GM19238 (cell line): ENCODE measurements around the gene AMFR.

Experiments
- DNase-seq: peaks from one replicate; pipeline ENCODE4 v3.0.0; 2011; ENCODE audit warnings: low spot score; ENCODE audit not compliant: insufficient read length

The AMFR gene

GRCh38 chr16:56363181-56363716 is 62.1 kb downstream of the AMFR start:
- DNase-seq, result no peak

DNA sequence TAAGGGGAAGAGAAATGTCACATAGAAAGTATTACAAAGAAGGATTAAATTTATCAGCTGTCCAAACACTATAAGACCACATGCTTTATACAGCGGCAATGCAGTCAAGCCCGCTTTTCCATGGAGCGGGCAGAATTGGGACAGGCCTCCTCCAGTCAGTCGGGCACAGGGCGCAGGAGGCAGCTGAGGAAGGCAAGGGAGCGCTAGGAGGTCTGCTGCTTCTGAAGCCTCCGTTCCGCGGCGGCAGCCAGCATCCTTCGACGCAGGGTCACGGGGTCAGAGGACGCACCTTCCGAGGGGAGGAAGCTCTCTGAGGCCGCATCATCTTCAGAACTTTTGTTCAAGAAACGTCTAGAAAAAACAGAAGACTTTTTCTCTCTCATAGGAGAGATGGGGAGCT is 62.6 kb downstream of the AMFR start:
- DNase-seq, result no peak

DNA sequence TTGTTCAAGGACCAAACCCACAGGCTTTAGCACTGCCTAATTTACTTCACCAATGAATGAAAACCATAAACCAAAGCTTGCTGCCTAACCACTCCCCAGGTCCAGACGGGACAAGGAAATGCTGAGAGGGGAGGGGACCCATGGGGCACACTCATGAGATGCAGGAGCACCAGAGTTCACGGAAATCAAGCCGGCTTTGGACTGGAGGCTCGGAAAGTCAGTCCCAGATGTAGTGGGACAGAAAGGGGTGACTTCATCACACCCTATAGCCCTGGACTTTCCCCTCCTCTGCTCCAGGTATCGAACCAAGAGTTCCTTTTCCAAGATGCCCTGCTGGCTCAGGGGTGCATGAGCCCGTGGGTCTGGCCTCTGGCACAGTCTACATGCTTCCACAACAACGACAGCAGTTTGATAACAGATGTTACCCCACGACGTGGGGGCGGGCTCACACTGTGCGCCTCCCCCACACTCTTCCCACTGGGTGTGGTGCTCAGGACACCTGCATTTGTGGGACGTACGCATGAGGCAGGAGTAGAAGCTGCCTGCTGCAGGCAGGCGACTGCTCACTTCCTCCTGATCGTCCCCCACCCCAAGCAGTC is 63.2 kb downstream of the AMFR start:
- no peak for DNase-seq

- DNase-seq, result no peak
Measured at GRCh38 chr16:56360117-56361008, 65.0 kb downstream of the AMFR start.

DNA sequence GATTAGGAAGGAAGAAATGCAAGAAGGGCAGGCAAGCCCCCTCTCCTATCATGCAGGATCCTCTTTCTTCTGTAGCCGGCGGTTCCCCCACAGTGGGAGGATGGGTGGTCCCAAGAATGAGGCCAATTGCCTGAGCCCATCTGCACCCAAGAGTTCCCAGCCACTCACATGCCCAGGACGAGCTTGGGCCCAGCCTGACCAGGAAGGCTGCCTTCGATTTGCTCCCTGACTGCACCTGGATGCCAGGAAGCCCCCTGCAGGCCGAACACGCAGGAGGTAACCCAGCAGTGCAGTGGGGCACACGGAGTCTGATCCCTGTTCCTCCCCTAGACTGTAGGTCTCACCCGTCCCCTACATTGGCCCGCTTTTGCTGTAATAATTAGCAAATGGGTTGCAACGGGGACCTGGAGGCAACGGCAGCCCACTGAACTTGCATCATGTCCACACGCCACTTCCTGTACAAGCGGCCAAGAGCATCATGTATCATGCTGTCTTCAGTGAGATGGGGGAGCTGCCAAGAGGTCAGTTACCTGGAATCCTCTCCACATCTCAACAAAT is 67.5 kb downstream of the AMFR start:
- no peak for DNase-seq

- DNase-seq, result no peak
Measured at GRCh38 chr16:56357241-56357764, 68.0 kb downstream of the AMFR start.

DNA sequence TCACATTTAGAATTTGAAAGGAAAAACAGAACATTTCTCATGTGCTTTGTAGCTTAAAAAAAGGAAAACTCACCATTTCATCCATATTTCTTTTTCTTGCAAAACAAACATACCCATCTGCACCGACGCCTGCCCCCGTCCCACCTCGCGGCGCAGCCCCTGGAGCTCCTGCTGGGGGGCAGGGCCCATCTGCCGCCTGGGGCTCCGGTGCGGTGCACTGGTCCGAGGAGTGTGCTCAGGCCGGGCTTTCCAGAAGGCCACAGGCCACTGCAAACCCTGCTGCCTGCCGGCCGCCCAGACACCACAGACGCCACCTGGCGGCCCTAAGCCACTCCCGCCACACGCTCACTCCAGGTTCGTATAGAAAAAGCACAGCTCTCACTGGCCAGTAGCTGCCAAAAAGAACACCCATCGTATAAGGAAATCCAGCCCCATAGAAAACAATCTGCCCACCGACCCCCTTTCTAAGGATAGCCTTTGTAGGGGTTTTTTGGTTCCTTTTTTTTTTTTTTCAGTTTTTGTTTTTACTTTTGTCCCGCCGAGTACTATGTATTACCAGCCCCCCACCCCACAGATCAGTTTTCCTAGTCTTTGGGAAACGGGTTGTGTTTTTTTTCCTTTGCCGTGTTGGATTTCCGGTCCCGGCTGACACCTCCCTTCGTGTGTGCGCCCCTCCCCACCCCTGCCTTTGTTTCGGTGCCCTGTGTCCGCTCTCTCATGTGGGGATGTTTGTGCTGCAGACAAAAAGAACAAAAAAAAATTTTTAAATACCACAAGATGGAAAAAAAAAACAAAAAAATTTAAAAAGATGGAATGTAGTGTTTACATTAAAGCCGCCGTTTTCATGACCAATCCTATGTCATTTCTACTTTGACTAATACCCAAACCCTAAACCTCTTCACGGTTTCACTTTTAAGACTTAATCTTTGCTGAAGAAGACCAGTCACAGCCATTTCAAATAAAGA is 68.8 kb downstream of the AMFR start:
- DNase-seq, result peak; percentile 91

GRCh38 chr16:56355786-56356275 is 69.5 kb downstream of the AMFR start:
- no peak for DNase-seq

DNA sequence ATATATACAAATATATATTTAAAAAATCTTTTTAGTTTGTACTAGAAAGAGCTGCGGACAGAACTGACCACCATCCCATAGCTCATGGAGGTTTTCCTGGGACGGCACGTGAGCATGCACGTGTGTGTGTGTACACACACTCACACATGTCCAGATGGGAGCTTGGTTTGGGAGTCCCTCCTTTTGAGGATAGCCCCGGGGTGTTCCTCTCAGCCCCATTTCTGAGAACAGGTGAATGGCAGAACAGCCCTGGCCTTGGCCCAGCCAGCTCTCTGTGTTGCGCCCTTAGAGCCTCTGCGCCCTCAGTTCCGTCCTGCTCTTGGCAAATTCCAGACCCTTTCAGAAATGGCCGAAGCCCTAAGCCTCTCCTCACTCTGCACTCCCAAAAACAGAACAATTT is 70.1 kb downstream of the AMFR start:
- no peak for DNase-seq

DNA sequence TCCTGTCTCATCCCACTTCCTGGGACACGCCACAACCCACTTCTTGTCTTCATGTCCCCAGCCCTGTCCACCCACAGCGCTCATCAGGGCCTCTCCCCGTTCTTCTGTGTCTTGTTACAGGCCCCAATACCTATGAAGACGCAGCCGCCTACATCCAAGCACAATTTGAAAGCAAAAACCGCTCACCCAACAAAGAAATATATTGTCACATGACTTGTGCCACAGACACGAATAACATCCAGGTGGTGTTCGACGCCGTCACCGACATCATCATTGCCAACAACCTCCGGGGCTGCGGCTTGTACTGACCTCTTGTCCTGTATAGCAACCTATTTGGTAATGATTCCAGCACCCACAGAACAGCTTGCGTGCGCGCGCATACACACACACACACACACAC is 70.6 kb downstream of the AMFR start:
- DNase-seq, result no peak

GRCh38 chr16:56354016-56354415 is 71.3 kb downstream of the AMFR start:
- DNase-seq, result no peak

DNA sequence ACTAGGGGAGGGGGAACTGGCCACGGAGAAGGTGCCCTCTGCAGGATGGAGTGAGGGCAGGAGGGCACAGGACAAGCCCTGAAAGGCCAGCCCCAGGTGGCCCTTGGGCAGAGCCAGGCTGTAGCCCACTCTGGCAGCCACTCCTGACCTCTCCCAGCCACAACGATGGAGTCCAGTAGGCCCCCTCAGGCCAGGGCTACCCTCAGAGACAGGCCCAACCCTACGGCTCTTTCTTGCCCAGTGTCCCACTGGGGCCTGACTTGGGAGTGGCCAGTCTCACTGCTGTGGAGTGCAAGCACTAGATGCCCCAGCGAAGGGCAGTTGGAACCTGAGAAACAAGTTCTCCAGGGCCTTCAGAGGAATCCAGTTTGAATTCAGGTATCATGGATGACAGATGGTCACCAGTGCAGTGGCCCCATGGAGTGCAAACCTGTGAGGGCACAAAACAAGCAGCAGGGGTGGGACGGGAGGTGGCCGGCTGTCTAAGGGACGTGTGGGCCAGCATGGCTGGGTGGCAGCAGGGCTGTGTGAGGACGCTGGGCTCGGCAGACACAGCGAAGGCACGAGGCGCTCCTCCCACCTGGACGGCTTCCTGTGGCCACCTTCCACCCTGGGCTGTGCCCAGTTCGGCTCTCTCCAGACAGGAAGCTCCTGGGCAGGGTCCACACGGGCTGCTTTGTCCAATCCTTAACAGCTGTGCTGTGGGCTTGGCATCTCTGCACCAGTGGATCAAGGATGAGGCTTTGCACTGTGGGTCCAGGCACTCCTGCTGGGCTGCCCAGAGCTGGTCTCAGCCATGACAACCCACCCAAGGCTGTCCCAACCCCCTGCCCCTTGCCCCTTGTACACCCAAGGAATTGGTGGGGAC is 72.1 kb downstream of the AMFR start:
- DNase-seq, result no peak

DNA sequence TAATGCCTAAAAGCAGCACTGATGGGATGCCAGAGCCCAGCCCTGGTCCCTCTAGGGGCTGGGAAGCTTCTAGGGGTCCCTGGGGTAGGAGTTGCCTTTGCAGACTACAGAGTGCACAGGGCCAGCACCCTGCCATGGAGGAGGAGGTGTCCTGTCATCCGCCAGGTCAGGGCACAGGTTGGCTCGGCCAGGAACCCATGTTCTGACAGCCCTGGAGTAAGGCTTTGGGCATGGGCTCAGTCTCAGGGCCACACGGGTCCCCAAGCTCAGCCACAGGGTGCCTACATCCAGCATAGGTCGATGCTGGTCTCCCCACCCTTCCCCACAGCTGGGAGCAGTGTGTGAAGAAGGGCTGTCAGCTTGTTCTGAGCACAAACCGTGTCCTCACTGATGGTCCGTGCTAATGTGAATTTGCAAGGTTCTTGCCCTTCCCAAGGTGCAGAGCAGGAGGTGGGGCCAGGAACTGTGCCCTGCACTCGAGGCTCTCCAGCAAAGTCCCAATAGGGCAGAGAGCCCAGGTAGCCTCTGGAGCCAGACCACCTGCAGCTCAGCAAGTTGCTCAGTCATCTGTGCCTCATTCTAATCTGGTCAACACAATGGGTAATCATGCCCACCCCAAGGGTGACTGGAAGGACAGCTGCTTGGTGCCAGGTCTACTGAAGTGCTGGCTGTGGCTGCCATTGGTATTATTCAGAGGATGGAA is 72.8 kb downstream of the AMFR start:
- no peak for DNase-seq

- no peak for DNase-seq
Measured at GRCh38 chr16:56351481-56351880, 73.9 kb downstream of the AMFR start.

- no peak for DNase-seq
Measured at GRCh38 chr16:56350491-56351405, 74.6 kb downstream of the AMFR start.

GRCh38 chr16:56349711-56350161 is 75.6 kb downstream of the AMFR start:
- no peak for DNase-seq

- no peak for DNase-seq
Measured at GRCh38 chr16:56349086-56349415, 76.3 kb downstream of the AMFR start.
